ENCODE results near the gene NHSL2. TPM values are rescaled to one million over a fixed set of nuclear protein-coding genes. Genes with fewer than 3 reads are reported as not detected.
A peak's percentile ranks its signal among the peaks of the same experiment; 100 is the strongest.
"Not testable (repeated sequence)": the region's sequence is repeated elsewhere in the genome, so short reads cannot be mapped to it uniquely, and the experiment has no call there.

Gene NHSL2
- total RNA-seq, 1 experiment from 2014 or later, result 0.20 TPM

DNA sequence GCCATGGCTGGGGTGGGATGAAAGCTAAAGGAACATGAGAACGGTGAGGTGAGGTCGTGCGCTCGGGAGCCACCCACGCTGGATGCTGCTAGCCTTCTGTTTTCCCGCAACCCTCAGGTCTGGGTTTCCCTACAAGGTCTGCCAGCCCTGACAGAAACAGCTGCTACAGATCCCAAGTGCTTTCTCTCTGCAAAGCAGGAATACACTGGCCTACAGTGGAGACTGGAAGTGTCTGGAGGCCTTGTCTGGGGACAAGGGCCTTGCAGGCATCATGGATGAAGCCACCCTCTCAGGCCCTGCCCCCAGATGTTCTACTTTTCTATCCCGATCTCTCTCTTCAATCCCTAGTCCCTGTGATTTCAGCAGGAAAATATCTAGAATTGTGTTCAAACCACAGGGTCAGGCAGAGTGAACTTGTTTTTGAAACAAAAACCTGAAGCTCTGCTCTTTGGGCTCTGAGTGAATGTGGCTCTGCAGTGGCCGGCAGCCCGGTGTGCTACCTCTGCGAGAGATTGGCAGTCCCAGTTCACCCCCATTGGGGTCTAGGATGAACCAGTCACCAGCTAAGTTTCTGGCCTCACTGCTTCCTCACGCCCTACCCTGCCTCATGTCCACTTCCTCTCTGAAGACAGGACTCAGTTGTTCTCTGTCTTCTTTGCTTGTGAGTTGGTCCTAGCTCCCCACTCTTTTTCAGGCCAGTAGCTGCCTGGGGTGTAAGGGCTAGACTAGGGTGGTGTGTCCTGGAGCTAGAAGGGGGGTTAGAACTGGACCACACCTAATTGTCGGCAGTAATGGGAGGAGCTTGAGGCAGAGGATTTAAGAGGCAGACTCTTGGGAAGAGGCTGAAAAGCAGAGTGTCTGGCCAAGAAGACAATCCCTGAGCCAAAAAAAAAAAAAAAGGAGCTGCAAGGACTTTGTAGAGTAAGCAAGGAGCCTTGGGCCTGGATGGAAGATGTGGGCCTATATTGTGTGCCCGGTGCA lies 131.5 kb downstream of the NHSL2 start:
- no peak for DNase-seq (ENCODE audit: low read depth)

DNA sequence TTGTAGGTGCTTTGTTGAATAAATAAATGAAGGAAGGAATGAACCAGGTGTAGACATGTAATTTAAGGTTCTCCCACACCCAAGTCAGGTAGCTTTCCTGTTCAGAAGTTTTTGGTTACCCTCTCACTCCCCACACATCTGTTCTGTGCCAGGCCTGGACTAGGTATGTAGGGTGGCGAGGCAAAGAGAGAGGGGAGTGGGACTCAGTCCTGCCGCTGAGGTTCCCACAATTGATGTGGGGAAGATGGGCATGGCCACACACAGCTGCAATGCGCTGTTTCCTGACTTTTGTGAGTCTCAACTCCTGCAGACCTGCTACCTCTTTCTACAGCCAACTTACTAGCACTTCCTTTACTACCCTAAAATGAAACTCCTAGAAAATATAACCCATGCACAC lies 132.2 kb downstream of the NHSL2 start:
- no peak for DNase-seq (ENCODE audit: low read depth)

DNA sequence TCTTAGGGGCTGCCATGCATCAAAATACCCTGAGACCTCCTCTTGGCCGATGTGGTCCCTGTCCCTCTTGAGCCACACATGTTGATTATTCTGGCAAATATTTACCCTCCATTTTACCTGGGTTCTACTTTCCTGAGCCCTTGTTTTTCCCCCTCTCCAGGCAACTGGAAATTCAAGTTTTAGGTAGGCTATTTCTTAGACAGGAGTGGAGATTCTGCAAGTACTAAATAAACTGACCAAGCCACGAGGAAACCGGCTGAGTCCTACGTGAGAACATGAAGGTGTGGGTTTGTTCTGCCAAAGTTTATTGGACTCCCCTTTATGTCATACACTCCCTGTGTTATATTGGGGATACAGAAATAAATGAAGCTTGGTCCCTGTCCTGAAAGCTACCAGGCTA lies 133.0 kb downstream of the NHSL2 start:
- DNase-seq (ENCODE audit: low read depth), result no peak

DNA sequence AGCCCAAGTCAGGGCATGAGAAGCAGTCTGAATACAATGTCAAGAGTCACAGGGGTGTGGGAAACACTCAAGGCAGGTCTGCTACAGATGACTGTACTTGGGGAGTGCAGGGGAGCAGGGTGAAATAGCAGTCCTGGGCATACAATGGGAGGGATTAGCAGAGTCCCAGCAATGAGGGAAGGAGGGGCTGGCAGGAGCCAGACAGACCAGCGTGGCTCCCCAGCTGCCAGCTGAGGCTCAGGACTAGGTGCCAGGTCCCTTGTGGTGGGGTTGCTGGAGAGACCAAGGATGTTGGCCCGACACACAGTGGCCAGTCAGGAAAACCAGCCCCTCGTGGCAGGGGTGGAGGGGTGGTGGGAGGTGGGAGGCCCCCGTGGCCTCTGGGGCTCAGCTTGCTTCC lies 134.5 kb downstream of the NHSL2 start:
- DNase-seq (ENCODE audit: low read depth), result no peak

DNA sequence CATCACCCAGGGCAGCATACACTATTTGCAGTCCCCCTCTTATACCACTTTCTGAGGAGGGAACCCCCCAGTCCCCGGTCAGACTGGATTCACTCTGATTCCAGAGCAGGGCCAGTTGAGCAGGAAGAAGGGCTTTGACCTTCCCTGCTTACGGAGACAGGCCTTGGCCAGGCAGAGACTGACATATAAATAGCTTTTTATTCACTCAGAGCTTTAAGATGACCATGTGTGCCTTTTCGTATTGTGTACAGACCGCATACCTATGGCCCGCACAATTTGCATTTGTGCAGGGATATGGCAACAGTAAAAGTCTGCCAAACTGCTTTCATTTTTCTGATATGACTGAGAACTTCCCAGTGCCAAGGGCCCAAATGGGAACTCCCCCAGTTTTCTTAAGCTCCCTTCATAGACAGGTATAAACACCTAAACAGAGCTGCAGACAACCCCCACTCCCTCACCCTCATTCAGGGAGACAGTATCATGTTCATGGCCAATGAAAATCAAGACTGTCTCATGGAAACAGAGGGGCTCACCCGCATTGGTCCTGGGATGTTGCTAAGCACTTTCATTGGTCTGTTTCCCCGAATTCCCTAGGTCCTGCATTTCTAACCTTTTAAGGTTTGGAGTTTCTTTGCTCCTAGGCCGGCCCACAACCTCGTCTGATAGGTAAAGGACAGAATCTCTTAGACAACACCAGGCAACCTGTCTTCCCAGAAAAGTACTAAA lies 135.1 kb downstream of the NHSL2 start:
- DNase-seq (ENCODE audit: low read depth), result peak; percentile 15

DNA sequence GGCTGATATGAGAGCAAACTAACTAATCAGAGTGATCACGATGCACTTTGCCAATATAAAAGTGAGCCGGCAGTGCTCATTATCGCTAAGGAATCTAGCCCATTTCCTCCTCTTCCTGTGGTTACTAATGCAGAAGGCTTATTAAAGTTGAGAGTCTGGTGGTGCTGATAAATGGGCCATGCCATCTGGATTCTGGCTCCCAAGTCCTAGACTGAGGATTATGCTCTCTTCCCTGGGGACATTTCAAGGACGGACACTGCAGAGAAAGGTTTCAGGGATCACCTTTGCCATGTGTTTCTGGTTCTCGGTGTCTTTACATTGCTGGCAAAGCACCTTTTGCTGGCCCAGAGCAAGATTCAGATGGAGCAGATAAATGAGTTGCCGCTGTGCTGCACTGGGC lies 135.8 kb downstream of the NHSL2 start:
- no peak for DNase-seq (ENCODE audit: low read depth)

DNA sequence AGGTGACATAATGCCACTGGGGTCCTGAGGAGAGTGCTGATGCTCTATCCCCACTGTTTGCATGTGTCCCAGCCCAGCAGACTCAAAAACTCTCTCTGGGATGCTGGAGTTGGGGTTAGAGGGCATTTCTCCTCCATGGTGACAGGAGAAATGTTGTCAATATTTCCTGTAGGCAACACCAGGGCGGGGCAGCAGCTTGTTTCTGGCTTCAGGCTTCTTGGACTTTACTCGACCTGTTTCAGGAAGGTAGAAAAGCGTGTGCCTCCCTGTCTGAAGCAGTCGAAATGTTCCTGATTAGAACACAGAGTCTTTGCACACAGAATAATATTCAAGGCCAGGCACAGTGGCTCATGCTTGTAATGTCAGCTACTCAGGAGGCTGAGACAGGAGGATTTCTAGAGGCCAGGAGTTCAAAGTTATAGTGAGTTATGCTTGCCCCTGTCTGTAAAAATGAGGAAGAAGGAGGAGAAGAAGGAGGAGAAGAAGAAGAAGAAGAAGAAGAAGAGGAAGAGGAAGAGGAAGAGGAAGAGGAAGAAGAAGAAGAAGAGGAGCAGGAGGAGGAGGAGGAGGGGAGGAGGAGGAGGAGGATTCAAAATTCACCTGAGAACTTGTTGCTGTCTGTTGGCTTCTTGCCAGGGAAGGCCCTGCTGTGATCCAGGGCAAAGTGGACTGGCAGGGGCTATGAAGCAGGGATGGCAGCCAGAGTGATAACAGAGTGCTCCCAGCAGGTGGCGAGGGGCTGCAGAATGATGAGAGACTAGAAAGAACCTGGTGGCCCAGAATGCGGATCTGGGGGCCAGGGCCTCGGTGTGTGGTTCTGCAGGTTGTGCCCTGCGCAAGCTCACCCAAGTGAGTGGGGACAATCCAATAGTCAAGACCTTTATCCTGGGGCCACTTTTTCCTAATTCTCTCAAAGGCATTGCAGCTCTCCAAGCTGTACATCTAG lies 138.1 kb downstream of the NHSL2 start:
- DNase-seq (ENCODE audit: low read depth), result no peak

DNA sequence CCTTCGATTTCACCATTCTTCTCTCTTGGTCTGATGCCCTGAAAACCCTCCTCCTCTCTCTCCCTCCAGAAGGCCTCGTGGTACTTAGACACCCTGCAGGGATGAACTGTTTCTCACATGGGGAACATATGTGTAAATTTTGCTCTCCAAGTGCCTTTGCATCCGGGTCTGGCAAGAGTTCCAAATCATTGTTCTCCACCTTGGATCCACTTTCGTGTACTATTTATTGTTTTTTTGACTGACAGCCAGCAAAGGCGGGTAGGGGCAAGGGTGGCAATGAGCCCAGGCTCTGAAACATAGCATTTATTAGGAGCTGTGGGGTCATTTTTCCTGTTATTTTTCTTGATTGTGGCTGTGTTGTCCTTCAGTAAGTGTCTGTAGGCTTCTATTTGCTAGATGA lies 139.4 kb downstream of the NHSL2 start:
- DNase-seq (ENCODE audit: low read depth), result no peak

DNA sequence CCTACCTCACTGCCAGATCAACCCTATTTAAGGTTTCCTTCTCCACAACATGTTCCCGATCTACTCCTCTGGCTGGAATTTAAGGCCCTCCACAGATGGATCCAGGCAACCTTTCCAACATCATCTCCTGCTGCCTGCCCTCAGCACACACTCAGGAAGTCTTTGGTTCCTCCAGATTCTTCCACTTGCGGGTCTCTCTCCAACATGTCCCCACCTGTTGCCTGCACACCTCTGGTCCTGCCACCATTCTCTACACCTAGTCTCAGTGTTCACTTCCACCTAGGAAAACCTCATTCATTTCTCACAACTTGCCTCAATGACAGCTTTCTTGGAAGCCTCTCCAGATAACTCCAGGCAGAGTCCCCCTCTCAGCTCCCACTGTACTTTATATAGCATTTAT lies 140.9 kb downstream of the NHSL2 start:
- DNase-seq (ENCODE audit: low read depth), result no peak

DNA sequence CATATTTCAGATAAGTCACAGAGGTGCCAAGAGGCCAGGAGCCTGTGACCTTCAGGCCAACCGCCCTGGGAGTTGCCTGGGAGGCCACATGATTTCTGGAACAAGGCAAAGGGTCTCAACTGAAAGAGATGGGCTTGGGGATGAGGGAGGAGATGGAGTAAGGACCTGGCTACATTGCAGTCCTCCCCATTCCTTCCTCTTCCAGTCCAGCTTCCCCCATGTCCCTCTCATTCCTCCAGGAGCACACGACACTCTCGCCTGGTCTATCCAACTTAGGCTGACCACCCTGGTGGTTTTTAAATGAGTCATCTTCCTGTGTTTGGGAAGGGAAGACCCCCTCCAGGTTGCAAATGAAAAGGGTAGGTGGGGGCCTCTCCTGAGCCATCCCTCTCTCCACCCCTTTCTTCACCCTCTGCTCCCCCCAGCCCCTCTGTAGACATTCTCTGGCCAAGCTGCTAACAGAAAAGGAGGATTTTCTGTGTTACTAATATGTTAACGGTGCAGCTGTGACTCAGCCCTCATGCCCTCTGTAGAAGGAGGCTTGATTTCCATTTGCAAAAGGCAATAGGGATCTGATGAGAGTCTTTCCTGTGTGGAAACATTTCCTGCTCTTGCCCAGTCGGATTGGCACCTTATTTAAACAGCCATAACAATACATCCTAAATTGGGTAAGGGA lies 141.9 kb downstream of the NHSL2 start:
- DNase-seq (ENCODE audit: low read depth), result peak; percentile 13

DNA sequence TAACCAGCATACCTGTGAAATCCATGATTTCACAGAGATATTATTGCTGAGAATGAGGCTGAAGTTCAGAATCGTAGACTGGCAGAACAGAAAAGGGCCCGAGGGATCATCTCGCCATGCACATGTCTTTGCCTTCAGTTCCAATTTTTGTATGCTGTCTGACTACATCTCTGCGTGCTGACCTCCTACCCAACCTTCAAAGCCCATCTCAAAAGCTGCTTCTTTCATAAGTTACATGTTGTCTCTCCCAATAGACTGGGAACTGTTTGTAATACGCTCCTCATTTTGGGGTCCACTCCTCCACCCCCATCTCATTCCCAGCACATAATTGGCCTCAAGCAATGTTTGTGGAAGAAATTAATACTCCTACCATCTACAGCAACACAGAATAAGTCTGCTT lies 142.9 kb downstream of the NHSL2 start:
- no peak for DNase-seq (ENCODE audit: low read depth)

DNA sequence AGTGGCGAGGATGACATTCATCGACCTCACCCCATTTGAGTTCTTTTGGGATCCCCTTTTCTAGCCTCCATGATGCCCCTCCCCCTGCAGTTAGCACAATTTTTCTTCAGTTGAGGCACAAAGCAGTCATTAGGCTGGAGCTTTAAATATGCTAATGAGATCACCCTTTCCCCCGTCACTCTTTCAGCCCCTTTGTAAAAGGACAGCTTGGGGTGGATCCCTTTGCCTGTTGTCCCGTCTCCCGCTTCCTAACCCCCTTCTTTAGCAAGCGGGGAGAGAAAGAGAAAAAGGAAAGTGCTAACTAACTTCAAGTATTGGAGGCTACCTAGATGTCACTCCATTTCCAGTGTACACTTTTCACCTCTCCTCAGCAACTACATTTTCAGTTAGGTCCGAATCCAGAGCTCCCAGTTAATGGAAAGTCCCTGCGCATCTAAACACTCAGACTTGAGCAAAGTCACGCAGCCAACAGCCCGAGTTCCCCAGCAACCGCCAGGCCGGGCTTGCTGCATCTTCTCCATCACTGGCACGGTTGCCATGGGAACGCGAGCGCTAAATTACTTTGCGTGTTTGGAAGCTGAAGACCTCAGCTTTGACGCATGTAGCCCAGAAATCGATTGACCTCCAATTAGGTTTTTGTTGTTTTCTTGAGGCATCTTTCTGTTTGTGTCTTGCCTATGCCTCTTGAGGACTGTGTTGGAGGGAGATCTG lies 144.3 kb downstream of the NHSL2 start:
- DNase-seq (ENCODE audit: low read depth), result no peak

DNA sequence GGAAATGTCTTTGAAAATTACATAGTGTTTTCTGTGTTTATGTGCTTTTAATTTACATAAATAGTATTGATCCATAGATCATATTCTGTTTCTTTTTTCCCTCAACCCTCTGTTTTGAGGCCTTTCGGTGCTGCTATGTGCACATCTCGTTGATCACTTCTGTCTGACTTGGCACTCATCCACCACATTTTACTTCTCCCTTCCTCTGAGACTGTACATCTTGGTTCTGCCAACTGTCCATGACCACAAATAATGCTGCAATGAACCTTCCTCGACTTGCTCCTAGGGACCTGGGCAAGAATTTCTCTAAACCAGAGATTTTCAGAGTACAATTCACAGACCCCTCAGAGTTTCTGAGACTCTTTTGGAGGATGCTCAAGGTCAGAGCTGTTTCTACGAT lies 146.7 kb downstream of the NHSL2 start:
- DNase-seq (ENCODE audit: low read depth), result no peak

DNA sequence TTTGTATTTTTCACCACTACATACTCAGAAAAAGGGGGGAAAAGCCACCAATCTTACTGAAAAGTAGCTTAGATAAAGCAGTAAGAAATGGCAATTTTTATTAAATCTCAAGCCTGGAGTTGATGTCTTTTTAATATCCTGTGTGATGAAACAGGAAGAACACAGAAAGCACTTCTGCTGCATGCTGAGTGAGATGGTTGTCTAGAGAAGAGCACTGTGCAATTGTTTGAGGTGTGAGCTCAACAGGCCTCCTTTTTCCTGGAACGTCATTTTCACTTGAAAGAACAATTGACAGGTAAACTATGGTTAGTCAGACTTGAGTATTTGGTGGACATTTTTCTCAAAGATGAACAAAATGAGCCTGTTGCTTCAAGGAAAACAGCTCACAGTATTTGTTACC lies 147.2 kb downstream of the NHSL2 start:
- DNase-seq (ENCODE audit: low read depth), result no peak

DNA sequence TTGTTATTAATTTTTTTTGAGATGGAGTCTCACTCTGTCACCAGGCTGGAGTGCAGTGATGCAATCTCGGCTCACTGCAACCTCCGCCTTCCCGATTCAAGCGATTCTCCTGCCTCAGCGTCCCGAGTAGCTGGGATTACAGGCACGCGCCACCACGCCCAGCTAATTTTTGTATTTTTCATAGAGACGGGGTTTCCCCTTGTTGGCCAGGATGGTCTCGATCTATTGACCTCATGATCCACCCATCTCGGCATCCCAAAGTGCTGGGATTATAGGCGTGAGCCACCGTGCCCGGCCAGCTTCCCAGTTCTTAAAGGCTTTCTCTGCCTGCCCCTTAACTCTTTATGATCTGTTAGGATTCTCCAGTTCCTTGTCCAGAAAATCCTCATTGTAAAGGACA lies 147.7 kb downstream of the NHSL2 start:
- DNase-seq (ENCODE audit: low read depth), result not testable (repeated sequence)

DNA sequence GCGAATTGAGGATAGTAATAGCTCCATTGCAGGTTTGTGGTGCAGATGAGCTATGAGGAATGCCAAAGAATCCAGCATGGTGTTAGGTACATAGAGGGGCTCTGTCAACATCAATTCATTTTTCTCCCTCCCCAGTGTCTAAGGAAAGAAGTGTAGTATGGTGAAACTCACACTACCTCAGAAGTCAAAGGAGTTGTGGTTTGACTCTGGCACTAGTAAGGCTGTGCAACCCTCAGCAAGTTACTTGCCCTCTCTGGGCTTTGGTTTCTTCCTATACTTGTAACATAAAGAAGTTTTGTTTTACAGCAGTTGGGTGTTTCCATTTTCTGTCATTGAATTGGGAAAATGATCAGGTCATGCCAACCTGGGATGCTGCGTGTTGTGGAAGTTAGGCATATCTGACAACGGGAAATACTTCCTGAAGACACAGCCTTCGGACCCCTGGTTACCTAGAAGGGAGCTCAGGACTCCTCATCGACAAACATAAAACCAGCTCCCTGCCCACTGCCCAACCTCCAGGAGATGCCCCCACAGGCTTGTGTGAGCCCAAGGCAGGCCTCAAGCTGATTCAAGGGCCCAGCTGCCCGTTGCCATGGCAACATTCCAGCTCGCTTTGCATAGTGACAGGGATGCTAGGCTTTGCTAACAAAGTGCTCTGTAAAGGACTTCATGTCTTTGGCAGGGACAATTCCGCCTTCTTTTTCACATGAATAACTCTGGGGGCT lies 149.7 kb downstream of the NHSL2 start:
- DNase-seq (ENCODE audit: low read depth), result peak; percentile 32

DNA sequence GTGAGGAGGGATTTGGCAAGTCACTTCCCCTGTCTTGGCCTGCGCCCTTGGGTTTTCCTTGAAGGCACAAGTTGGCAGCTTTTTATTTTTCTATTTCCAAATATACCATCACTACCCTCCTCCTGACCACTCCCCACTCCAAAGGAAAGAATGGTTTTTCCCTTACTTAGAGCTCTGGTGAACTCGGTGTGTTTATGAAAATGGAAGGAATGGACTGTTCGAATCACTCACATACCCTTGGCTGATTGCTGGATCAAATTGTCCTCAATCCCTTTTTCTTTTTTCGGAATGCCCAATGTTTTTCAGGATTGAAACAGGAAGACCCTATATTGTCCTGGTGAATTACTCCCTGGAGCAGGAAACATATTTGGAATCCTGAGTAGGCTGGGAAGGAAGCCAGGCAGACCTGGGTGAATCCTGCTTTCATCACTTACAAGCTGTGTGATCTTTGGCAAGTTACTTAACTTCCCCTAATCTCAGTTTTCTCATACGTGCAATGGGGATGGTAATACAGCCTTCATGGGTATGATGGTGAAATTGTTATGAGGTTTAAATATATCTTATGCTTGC lies 150.4 kb downstream of the NHSL2 start:
- no peak for DNase-seq (ENCODE audit: low read depth)

DNA sequence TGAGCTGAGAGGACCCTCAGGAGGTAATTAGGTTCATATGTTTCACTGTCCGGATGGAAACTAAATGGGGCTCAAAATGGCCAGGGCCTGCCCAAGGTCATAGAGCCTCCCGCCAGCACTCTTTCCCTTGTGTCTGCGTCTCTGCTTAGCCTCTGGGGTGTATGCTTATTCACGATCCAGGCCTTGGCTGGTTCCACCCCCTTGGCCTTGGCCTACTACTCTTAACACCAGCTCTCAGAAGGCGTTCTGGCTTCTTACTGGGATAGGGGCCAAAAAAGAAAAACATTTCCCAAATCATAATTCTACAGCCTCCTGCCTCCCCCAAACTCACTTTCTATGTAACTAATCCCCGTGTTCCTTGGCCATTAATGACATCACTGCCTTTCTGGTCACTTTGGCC lies 152.3 kb downstream of the NHSL2 start:
- DNase-seq (ENCODE audit: low read depth), result no peak

DNA sequence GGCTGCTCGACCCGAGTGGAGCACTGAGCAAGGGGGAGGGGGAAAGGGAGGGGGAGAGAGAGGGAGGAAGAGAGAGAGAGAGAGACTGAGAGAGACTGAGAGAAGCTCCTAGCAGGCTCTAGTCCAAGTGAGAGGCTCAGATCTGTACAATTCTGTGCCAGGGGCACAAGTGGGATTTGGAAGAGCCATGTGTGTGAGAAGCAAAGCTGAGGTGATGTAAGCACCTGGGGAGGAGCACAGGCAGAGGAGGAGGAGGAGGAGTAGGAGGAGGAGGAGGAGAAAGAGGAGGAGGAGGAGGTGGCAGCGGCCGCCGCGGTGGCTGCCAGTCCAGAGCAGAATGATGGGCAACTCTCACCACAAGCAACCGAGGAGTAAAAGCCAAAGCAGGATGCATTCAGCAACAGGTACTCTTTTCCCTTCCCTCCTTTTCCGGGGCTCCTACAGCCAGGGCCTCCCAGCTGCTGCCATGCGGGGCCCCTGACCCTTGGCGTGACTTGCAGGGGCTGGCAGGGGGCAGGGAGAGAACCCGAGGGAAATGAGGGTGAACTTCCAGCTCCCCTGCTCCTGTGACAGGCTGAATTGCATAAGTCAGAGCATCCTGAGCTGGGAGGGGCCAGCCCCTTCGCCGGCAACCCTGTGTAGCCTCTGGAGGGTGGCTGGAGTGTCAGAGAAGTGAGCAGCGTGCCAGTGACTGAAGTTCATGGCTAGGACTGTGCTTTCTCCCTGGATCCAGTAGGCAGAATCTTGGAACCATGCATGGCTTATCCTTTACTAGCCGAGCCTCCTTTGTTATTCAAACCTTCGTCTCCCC lies 158.9 kb downstream of the NHSL2 start:
- DNase-seq (ENCODE audit: low read depth), result no peak

All from M059J (cell line).